ENCODE measurements around the gene SYNC. TPM values are rescaled to one million over a fixed set of nuclear protein-coding genes. Genes with fewer than 3 reads are reported as not detected.

The SYNC gene
- total RNA-seq, 5 donors from 2014 or later (not counting 1 experiment from before 2014, with no cell fraction given): 0.07 TPM; not detected in 4

Other genes starting within 250 kb of the SYNC start
- gene ZBTB8B, start 237.7 kb downstream of the SYNC start, total RNA-seq: under 1 TPM in 1 of 5 donors, not detected in 4; 0.03 TPM
- gene ZBTB8A, start 163.3 kb downstream of the SYNC start, total RNA-seq: under 1 TPM in 4 of 5 donors, not detected in 1; 0.05 to 0.13 (median 0.11) TPM
- 10 to 100 TPM; 34.6 to 53.3 (median 42.7) TPM for gene ZBTB8OS, start 52.2 kb downstream of the SYNC start, total RNA-seq
- gene RBBP4, start 51.6 kb downstream of the SYNC start, total RNA-seq: 100 to 1,000 TPM; 150 to 162 (median 158) TPM
- 100 to 1,000 TPM in 3 of 5 donors, 10 to 100 TPM in 2; 88.9 to 197 (median 172) TPM for gene YARS1, start 114.6 kb upstream of the SYNC start, total RNA-seq
- gene S100PBP, start 114.9 kb upstream of the SYNC start, total RNA-seq: 10 to 100 TPM; 46.6 to 77.6 (median 63.6) TPM
- gene FNDC5, start 168.1 kb upstream of the SYNC start, total RNA-seq: not detected
- gene HPCA, start 183.7 kb upstream of the SYNC start, total RNA-seq: under 1 TPM in 2 of 5 donors, not detected in 3; 0.45 to 0.54 TPM
- gene TMEM54, start 198.6 kb upstream of the SYNC start, total RNA-seq: under 1 TPM in 2 of 5 donors, not detected in 3; 0.35 to 0.64 TPM